A549 (cell line): ENCODE data around the gene STOML2. TPM values are rescaled to one million over a fixed set of nuclear protein-coding genes. Genes with fewer than 3 reads are reported as not detected.
A peak's percentile ranks its signal among the peaks of the same experiment; 100 is the strongest.

Source experiments
- ATAC-seq, 2 experiments: fragments of 200-7000 bp in 1 of 2; fragments of >200 bp in 1 of 2; cut with Nextera tagmentation in 1 of 2; cut with Tn5 transposase in 1 of 2; 3 replicates each; pipeline versions ENCODE4 v1.8.0 to v1.9.1; 2018 to 2020; ENCODE audit warnings: mild to moderate bottlenecking in 1 of 2, moderate library complexity in 1 of 2
- CTCF ChIA-PET: fragments of 300-600 bp; sonication (Branson Sonifier 250); formaldehyde crosslinking; extraction: SDS; loops from one replicate; lab custom pipeline; 2021; ENCODE audit warnings: antibody characterized with exemption, inconsistent platforms; lab: Yijun Ruan, JAX
- POLR2A ChIA-PET: fragments of 350-600 bp; formaldehyde crosslinking; extraction: SDS; loops from one replicate; lab custom pipeline; 2021; ENCODE audit warnings: antibody characterized with exemption, inconsistent platforms; lab: Yijun Ruan, JAX
- DNase-seq, 2 experiments: peaks; one replicate each; pipeline versions ENCODE4 v3.0.0 to v3.0.0-alpha.2; 2011 to 2016; ENCODE audit warnings: low read depth in 1 of 2, low spot score in 1 of 2
- FAIRE-seq: peaks from 2 replicates; lab custom pipeline; 2011; peaks lifted over from hg19 to GRCh38; lab: Jason Lieb, UNC
- H3K27ac ChIP-seq, 2 experiments: fragments of >200 bp; sonication (Bioruptor Twin); formaldehyde crosslinking; 3 replicates each; pipeline ENCODE4 v1.5.1; 2016 to 2017
- H3K4me1 ChIP-seq: fragments of >200 bp; sonication (Bioruptor Twin); formaldehyde crosslinking; 3 replicates; pipeline ENCODE4 v1.6.1; 2016
- H3K4me2 ChIP-seq: fragments of >200 bp; sonication (Bioruptor Twin); formaldehyde crosslinking; 3 replicates; pipeline ENCODE4 v1.6.1; 2016
- H3K4me3 ChIP-seq: fragments of >200 bp; sonication (Bioruptor Twin); formaldehyde crosslinking; 3 replicates; pipeline ENCODE4 v1.5.1; 2016
- H3K9me3 ChIP-seq: fragments of >200 bp; sonication (Bioruptor Twin); formaldehyde crosslinking; 3 replicates; pipeline ENCODE4 v1.6.1; 2016
- BCL3 ChIP-seq: fragments of >200 bp; sonication (Bioruptor Twin); formaldehyde crosslinking; IDR thresholded peaks from 3 replicates; pipeline ENCODE4 v1.6.1; 2016
- CBX8 ChIP-seq: fragments of 200-600 bp; sonication (generic); IDR thresholded peaks from 2 replicates; pipeline ENCODE4 v1.6.1; 2016
- CEBPB ChIP-seq, 2 experiments: fragments of >200 bp in 1 of 2; sonication (Bioruptor Twin) in 1 of 2; formaldehyde crosslinking in 1 of 2; IDR thresholded peaks; 2 replicates each; pipeline ENCODE4 v1.6.1; 2012 to 2016
- FOSB ChIP-seq: fragments of 250-450 bp; sonication (Bioruptor Pico); IDR thresholded peaks from 2 replicates; pipeline ENCODE4 v1.5.0; 2020; ENCODE audit warnings: mild to moderate bottlenecking, moderate library complexity
- GATA3 ChIP-seq: IDR thresholded peaks from 2 replicates; pipeline ENCODE4 v1.6.1; 2012; ENCODE audit warnings: borderline replicate concordance
- HDAC2 ChIP-seq: fragments of 200-600 bp; sonication (generic); IDR thresholded peaks from 2 replicates; pipeline ENCODE4 v1.6.1; 2016
- HES2 ChIP-seq: fragments of >200 bp; sonication (Bioruptor Twin); formaldehyde crosslinking; IDR thresholded peaks from 2 replicates; pipeline ENCODE4 v1.6.1; 2016
- HOXB13 ChIP-seq: fragments of 250-450 bp; sonication (Bioruptor Pico); IDR thresholded peaks from 2 replicates; pipeline ENCODE4 v1.5.0; 2020; ENCODE audit warnings: low read depth, mild to moderate bottlenecking, moderate library complexity
- JUN ChIP-seq, 2 experiments: fragments of >200 bp; sonication (Bioruptor Twin); formaldehyde crosslinking; IDR thresholded peaks; 2 replicates in 1 of 2; 3 replicates in 1 of 2; pipeline ENCODE4 v1.6.1; 2016 to 2017
- MAFK ChIP-seq: fragments of 450-650 bp; IDR thresholded peaks from 2 replicates; pipeline ENCODE4 v1.6.1; 2014; ENCODE audit not compliant: partially characterized antibody
- MYC ChIP-seq: IDR thresholded peaks from 2 replicates; pipeline ENCODE4 v1.6.1; 2012; ENCODE audit warnings: mild to moderate bottlenecking, inconsistent platforms, low read length, improper control_type of control experiment, borderline replicate concordance
- PBX3 ChIP-seq: IDR thresholded peaks from 2 replicates; pipeline ENCODE4 v1.6.1; 2012
- POLR2AphosphoS2 ChIP-seq: conservative IDR thresholded peaks from 2 replicates; pipeline ENCODE4 v1.6.1; 2012; ENCODE audit warnings: low read length, improper control_type of control experiment, inconsistent platforms
- REST ChIP-seq: fragments of 200-600 bp; sonication (generic); IDR thresholded peaks from 2 replicates; pipeline ENCODE4 v1.6.1; 2016; ENCODE audit warnings: antibody characterized with exemption, mild to moderate bottlenecking, moderate library complexity
- WGBS: methylation state at CpG from one replicate; pipeline ENCODE4 v1.1.6; 2017; ENCODE audit errors: missing lambda C conversion rate; 5-methylcytosine and 5-hydroxymethylcytosine counted together
- polyA plus RNA-seq, 4 experiments: library from polyadenylated mRNA; depleted of rRNA in 3 of 4; stranded (reverse); fragments of >200 nt; fragmentation: RNase III in 1 of 4; extraction: RNeasy Plus Mini Kit Qiagen cat#74134 plus additional on column Dnase treatment in 1 of 4; gene quantifications; 2 replicates in 3 of 4; 3 replicates in 1 of 4; pipeline ENCODE4 v1.2.3, GENCODE V29; 2011 to 2017

STOML2 gene
- polyA plus RNA-seq, 2 of the 4 experiments (the other 2 are of a cell fraction), result 189 to 196 TPM

GRCh38 chr9:35056571-35057270, 46.2 kb downstream of the STOML2 start (continued):
- TF ChIP-seq PBX3, result no peak
- TF ChIP-seq CEBPB (IDR thresholded peaks at IDR 0.05), result no peak
- TF ChIP-seq, all 56 proteins: peak for 0

GRCh38 chr9:35054871-35055644, 47.9 kb downstream of the STOML2 start:
- Histone ChIP-seq H3K4me2 (no peak overlapping the region), H3K4me3 (no peak overlapping the region), H3K9me3 (no peaks in the 10 kb centered on the region), H3K27ac (no peak overlapping the region), H3K4me1 (no peaks in the 10 kb centered on the region)
- DNase-seq (no peak), FAIRE-seq (no peak), ATAC-seq (no peak)
- CTCF ChIA-PET, result interaction anchor here (1.3 to 2.3 kb wide), 2 partner anchors 9 to 155 kb away, joined by 4 to 8 read pairs; no protein-coding TSS in a partner anchor
- POLR2A ChIA-PET, result interaction anchor here (3.4 kb wide), 1 partner anchor 17 kb away, joined by 16 read pairs; the partner anchor contains the start of gene VCP
- WGBS, result 93% methylated on average over 14 of the region's 14 CpGs
- no peak for TF ChIP-seq JUN (IDR thresholded peaks at IDR 0.05)
- peak; percentile 39; the same call in 1 of the 2 replicates for TF ChIP-seq POLR2AphosphoS2

GRCh38 chr9:35054185-35054835, 48.6 kb downstream of the STOML2 start:
- TF ChIP-seq REST, result no peak
- TF ChIP-seq MYC, result no peak
- no peak for TF ChIP-seq HDAC2
- TF ChIP-seq GATA3, result no peak
- TF ChIP-seq BCL3, result no peak
- peak; percentile 59; the same call in 1 of the 2 replicates for TF ChIP-seq POLR2AphosphoS2
- no peak for TF ChIP-seq CBX8
- TF ChIP-seq FOSB (CRISPR knock-in tag), result peak; percentile 11; the same call in 1 of the 2 replicates
- no peak for TF ChIP-seq MAFK
- no peak for TF ChIP-seq HES2
- no peak for TF ChIP-seq PBX3
- TF ChIP-seq HOXB13, result no peak
- TF ChIP-seq, all 56 proteins: peak for 2
- ATAC-seq (no peak), DNase-seq (no peak), FAIRE-seq (no peak)
- Histone ChIP-seq H3K9me3 (no peaks in the 10 kb centered on the region), H3K4me1 (no peaks in the 10 kb centered on the region), H3K4me2 (no peak overlapping the region), H3K27ac (no peak overlapping the region), H3K4me3 (no peak overlapping the region)
- WGBS, result 51% methylated on average over 5 of the region's 5 CpGs
- POLR2A ChIA-PET, result interaction anchor here (0.9 kb wide), 1 partner anchor 18 kb away, joined by 3 read pairs; the partner anchor contains the start of gene VCP
- CTCF ChIA-PET, result interaction anchor here (0.7 to 2.3 kb wide), 5 partner anchors 9 to 353 kb away, joined by 3 to 8 read pairs (median 4); no protein-coding TSS in a partner anchor
